UCSD-AML1 (cell line): ENCODE results near the gene RXRB.

Experiments used
- DNase-seq: peaks from one replicate; lab custom pipeline; 2025; ENCODE audit not compliant: unreplicated experiment; lab: John Stamatoyannopoulos, UW

The RXRB gene

GRCh38 chr6:33198159-33198852 is 2.2 kb downstream of the RXRB start:
- DNase-seq, result no peak

GRCh38 chr6:33197431-33198048 is 2.9 kb downstream of the RXRB start:
- peak; percentile 45 for DNase-seq

- no peak for DNase-seq
Measured at GRCh38 chr6:33195304-33196165, 4.9 kb downstream of the RXRB start.

- no peak for DNase-seq
Measured at GRCh38 chr6:33194431-33194979, 6.0 kb downstream of the RXRB start.

GRCh38 chr6:33193619-33194018 is 6.8 kb downstream of the RXRB start:
- DNase-seq, result no peak

- DNase-seq, result no peak
Measured at GRCh38 chr6:33192671-33193602, 7.5 kb downstream of the RXRB start.

- DNase-seq, result no peak
Measured at GRCh38 chr6:33192105-33192646, 8.3 kb downstream of the RXRB start, which contains the start of gene COL11A2. Gene COL11A2 (minus strand): TSS chr6:33192467. CDS start chr6:33192240, 227 bp downstream.

GRCh38 chr6:33191383-33192104 is 8.9 kb downstream of the RXRB start:
- DNase-seq, result no peak

- no peak for DNase-seq
Measured at GRCh38 chr6:33190504-33191107, 9.9 kb downstream of the RXRB start.

- DNase-seq, result no peak
Measured at GRCh38 chr6:33189625-33190448, 10.6 kb downstream of the RXRB start.

- no peak for DNase-seq
Measured at GRCh38 chr6:33189164-33189563, 11.3 kb downstream of the RXRB start.

- DNase-seq, result no peak
Measured at GRCh38 chr6:33187809-33188208, 12.7 kb downstream of the RXRB start.

GRCh38 chr6:33185654-33186187 is 14.7 kb downstream of the RXRB start:
- no peak for DNase-seq

- no peak for DNase-seq
Measured at GRCh38 chr6:33185190-33185589, 15.3 kb downstream of the RXRB start.

GRCh38 chr6:33183071-33183683 is 17.3 kb downstream of the RXRB start:
- DNase-seq, result no peak

- no peak for DNase-seq
Measured at GRCh38 chr6:33181141-33181540, 19.3 kb downstream of the RXRB start.

GRCh38 chr6:33178755-33179475 is 21.6 kb downstream of the RXRB start:
- DNase-seq, result no peak
